Measurements from ENCODE around the gene MRPS34.

The MRPS34 gene

DNA sequence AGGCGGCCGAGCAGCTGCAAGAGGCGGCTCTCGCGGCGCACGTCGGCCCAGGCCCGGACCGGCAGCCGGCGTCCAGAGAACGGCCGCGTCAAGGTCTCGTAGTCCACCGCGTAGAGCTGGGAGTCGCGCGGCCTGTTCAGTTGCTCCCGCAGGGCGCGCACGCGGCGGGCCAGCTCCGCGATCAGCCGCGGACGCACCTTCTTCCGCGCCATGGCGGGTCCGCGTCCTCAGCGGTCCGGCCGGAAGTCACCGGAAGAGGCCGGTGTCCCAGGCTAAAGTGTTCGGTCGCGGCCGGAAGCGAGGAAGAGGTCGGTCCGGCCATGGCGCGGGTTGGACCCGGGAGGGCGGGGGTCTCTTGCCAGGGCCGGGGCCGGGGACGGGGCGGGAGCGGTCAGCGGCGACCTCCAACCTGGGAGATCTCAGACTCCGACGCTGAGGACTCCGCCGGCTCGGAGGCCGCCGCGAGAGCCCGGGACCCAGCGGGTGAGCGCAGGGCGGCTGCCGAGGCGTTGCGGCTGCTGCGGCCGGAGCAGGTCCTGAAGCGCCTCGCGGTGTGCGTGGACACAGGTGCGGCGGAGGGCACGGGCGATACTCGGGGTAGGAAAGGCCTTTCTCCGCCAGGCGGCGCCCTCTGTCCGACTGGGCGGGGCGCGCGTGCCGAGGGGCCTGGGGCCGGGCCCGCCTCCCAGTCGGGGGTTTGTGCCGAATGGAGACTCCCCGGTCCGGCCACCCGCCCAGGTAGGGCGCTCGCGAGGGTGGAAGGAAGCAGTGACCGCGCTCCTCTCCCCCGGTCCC is at the start of gene MRPS34:
Gene MRPS34 (minus strand): TSS at position 227 of the 795 bp plus-strand sequence. CDS start 15 bp downstream, at position 212.
- DNase-seq = peak; percentile 79
- ATAC-seq (replicated peaks) = peak; percentile 62 to 69
- Mint-ChIP-seq H3K4me3 (peak within 1 kb of the TSS; percentile 91 to 99), H3K36me3 (peaks cover 29 to 30% of the 10 kb centered on the region in 2 donors), H3K4me1 (peaks cover 21 to 46% of the 10 kb centered on the region in 2 donors), H3K27ac (peak within 1 kb of the TSS; percentile 98), H3K27me3 (no peaks in the 10 kb centered on the region), H3K9me3 (no peaks in the 10 kb centered on the region)

DNA sequence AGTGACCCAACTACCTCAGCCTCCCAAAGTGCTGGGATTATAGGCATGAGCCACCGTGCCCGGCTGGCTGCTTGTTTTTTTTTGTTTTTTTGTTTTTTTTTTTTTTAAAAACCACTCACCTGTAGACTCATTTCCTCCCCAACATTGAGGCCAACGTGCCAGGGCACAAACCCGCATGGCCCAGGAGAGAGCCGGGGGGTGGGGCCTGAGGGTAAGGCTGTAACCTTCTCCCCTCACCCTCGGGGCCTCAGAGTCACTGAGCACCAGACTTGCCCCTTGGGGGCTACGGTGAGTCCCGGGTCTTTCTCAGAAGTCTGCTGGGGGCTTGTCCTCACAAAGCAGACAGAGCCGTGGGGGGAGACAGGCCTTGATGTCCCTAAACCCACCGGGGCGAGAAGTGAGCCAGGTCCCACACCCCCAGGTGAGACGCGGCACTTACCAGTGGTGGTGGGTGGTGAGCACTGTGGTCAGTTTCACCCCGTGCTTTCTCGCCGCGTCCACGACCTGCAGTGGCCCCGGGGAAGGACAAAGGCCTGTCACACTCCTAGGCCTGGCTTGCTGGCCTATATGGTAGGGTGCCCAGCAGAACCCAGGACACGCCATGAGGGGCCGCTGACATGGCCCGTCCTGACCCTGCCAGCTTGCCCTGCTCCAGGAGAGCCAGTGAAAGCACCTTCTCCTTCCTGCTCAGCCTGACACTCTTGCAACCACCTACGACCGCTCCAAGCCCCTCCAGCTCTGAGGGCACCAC is 49.1 kb upstream of the MRPS34 start:
- H3K4me1 Mint-ChIP-seq = peaks cover 4 to 12% of the 10 kb centered on the region in 2 donors
- H3K4me3 Mint-ChIP-seq = no peak overlapping the region
- no peak overlapping the region for H3K27ac Mint-ChIP-seq
- H3K27me3 Mint-ChIP-seq = no peaks in the 10 kb centered on the region
- ATAC-seq (replicated peaks) = no peak
- peaks cover 10 to 11% of the 10 kb centered on the region in 2 donors for H3K36me3 Mint-ChIP-seq
- H3K9me3 Mint-ChIP-seq = no peaks in the 10 kb centered on the region
- no peak for DNase-seq

DNA sequence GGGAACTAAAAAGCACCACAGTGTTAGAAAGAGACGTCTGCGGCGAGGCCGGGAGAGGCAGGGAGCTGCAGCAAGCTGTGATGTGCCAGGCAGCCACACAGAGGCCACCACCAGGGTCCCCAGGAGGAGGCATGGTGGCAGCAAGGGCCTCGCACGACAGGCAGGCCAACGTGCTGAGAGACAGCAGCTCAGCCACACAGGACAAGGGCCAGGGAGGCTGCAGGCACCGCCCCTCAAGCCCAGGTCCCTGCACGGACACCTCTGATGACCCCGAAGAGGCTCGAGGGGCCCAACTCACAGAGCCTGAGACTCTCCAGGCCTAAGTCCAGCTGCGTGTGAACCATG is 48.0 kb upstream of the MRPS34 start:
- H3K9me3 Mint-ChIP-seq = no peaks in the 10 kb centered on the region
- no peak overlapping the region for H3K4me3 Mint-ChIP-seq
- ATAC-seq (replicated peaks) (no peak), DNase-seq (no peak)
- peaks cover 4 to 12% of the 10 kb centered on the region in 2 donors for H3K4me1 Mint-ChIP-seq
- peaks cover 10 to 13% of the 10 kb centered on the region in 2 donors for H3K36me3 Mint-ChIP-seq
- no peak overlapping the region for H3K27ac Mint-ChIP-seq
- H3K27me3 Mint-ChIP-seq = no peaks in the 10 kb centered on the region

DNA sequence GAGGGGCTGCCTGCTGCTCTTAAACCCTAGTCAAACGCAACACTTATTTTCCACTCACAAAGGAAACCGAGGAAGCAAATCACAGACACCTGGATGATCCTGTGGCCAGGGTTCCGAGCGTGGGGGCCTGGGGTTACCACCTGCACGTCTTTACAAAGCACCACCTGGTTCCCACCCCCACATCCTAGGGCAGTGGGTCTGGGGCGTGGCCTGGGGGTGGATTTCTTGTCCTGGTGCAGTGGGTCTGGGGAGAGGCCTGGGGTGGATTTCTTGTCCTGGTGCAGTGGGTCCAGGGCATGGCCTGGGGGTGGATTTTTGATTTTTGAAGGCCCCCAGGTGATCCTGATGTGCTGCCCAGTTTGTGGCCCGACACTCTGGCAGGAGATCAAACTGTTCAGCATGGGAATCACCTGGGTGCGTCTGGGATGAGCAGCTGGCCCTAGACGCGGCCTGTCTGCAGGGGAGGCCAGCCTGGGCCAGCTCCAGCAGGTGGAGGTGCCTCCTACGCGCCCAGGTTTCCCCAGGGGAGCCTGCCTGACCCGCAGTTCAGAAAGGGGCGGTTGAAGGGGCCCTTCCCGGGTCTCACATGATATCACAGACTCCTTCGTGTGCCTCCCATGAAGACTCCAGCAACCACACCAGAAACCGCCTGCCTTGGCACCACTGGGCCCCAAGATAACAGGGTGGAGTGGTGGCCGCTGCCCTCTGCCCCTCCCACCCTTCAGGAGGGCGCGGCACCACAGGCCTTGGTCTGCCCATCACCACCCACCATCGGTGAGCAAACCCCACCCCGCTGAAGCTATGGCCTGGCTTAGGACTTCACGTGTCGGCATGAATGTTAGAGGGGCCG is 47.4 kb upstream of the MRPS34 start:
- Mint-ChIP-seq H3K27me3 (no peaks in the 10 kb centered on the region), H3K9me3 (no peaks in the 10 kb centered on the region), H3K4me1 (peaks cover 4 to 12% of the 10 kb centered on the region in 2 donors), H3K36me3 (peaks cover 13 to 15% of the 10 kb centered on the region in 2 donors), H3K27ac (no peak overlapping the region), H3K4me3 (no peak overlapping the region)
- ATAC-seq (replicated peaks) = no peak
- no peak for DNase-seq

DNA sequence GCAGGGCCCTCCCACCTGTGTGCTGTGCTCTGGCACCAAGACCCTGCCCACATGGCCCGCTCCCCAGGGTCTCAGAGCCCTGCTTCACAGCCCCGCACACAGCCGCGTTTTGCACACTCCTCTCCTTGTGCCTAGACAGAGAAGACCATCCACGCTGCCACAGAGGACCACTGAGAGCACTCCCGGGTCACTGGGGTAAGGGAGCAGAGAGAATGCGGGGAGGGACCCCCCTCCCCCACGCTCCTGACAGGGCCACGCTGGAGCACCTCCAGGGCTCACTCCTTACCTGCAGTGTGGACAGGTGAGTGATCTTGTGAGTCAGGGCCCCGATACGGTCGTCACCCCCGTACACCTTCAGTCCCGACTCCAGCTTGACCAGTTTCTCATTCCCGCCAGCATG is 46.7 kb upstream of the MRPS34 start:
- ATAC-seq (replicated peaks) = no peak

DNA sequence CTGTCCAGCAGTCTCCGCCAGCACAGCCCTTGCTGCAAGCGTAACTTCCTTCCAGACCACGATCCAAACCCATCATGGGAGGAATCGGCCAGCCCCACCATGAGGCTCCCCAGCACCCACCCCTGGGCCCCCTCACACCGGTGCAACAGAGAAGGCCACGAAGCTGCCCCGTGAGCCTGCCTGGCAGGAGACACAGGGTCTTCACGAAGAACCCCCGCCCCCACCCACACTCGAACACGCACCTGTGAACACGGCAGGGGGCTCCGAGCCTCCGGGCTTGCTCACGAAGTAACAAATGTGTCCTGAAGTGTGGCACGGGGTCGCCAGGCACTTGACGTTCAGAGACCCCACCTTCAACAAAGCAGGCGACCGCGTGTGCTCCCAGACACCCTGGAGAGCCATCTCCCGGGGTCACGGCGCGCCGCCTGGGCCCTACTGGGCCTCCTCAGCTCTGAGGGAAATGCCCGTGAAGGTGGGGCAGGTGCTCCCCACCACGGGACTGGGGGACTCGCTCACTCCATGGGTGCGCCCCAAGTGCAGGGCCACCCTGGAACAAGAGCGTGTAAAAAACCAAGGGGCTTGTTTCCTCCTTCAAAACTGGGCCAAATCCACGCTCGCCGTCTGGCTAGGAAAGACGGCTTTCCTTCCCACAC is 46.1 kb upstream of the MRPS34 start:
- no peak for ATAC-seq (replicated peaks)
- peaks cover 15 to 18% of the 10 kb centered on the region in 2 donors for H3K36me3 Mint-ChIP-seq
- no peaks in the 10 kb centered on the region for H3K9me3 Mint-ChIP-seq
- no peaks in the 10 kb centered on the region for H3K27me3 Mint-ChIP-seq
- peaks cover 0 to 3% of the 10 kb centered on the region in 2 donors for H3K4me1 Mint-ChIP-seq
- H3K4me3 Mint-ChIP-seq = no peak overlapping the region
- no peak for DNase-seq
- no peak overlapping the region for H3K27ac Mint-ChIP-seq

More for the DNA sequence above, 46.7 kb upstream of the MRPS34 start:
- Mint-ChIP-seq H3K27ac (no peak overlapping the region), H3K27me3 (no peaks in the 10 kb centered on the region), H3K4me1 (peaks cover 2 to 10% of the 10 kb centered on the region in 2 donors), H3K4me3 (no peak overlapping the region), H3K9me3 (no peaks in the 10 kb centered on the region), H3K36me3 (peaks cover 15 to 18% of the 10 kb centered on the region in 2 donors)
- DNase-seq = no peak

DNA sequence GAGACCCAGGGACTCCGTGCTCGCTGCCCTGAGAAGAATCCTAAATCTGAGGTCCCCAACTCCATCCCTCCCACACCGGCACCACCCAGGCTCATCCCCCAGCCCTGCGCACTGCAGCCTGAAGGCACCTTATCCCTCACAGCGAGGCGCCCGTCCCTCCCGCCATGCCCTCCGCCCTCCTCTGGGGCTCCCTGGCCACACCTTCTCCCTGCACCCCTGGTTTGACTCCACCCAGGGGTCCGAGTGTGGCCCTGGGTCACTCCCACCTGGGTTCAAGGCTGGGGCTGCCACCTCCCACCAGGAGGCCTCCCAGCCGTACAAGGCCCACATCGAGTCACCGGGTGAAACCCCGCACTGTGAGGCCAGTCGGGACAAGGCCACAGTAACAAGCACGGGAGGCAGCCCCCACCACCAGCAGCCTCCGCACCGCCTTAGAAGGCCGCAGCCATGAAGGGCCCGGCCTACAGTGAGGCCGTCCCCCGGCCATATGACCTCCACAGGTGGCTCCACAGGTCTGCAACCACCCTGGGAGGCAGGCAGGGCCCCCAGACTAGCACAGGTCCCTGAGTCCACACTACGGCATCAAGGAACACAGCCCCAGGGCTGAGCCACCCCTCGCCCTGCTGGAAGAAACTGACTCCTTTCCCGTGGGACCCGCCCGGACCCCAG is 45.4 kb upstream of the MRPS34 start:
- no peak for ATAC-seq (replicated peaks)
- peaks cover 16 to 24% of the 10 kb centered on the region in 2 donors for H3K36me3 Mint-ChIP-seq

DNA sequence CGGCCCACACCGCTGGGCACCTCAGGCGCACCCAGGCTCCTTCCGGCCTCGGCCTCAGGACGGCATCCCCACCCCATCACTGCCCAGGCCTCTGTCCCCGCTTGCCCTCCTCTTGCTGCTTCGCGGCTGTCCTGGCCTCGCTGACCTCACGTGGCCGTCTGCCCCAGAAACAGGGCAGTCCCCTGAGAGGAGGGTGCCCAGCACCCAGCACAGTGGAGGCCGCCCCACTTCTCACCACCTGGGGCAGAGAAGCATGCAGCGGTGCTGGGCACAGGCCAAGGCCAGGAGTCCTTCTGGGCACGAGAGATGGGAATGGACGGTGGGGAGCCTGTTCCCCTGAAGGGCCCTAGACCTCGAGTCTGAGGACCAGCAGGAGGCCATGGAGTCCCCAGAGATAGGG is 44.8 kb upstream of the MRPS34 start:
- ATAC-seq (replicated peaks) = no peak
- no peaks in the 10 kb centered on the region for H3K27me3 Mint-ChIP-seq
- DNase-seq = no peak
- H3K4me1 Mint-ChIP-seq = peaks cover 0 to 4% of the 10 kb centered on the region in 2 donors
- no peak overlapping the region for H3K27ac Mint-ChIP-seq
- no peaks in the 10 kb centered on the region for H3K9me3 Mint-ChIP-seq
- peaks cover 18 to 28% of the 10 kb centered on the region in 2 donors for H3K36me3 Mint-ChIP-seq
- no peak overlapping the region for H3K4me3 Mint-ChIP-seq

More for the DNA sequence above, 45.4 kb upstream of the MRPS34 start:
- no peak overlapping the region for H3K27ac Mint-ChIP-seq
- DNase-seq = no peak
- no peaks in the 10 kb centered on the region for H3K9me3 Mint-ChIP-seq
- H3K4me3 Mint-ChIP-seq = no peak overlapping the region
- H3K27me3 Mint-ChIP-seq = no peaks in the 10 kb centered on the region
- no peaks in the 10 kb centered on the region for H3K4me1 Mint-ChIP-seq

DNA sequence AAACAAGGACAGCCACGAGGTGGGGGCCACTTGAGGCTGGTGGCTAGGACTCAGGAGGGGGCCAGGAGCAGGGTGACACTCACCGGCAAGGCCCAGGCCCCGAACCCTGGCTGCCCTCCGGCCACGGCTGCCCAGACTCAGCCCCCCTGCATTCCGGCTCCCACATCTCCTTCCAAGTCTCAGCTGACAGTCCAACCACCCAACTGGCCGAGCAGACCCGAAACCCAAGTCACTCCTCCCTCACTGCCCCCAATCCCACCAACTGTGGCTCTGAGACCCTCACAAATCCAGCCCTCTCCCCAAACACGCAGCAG is 44.3 kb upstream of the MRPS34 start:
- Mint-ChIP-seq H3K4me3 (no peak overlapping the region), H3K9me3 (no peaks in the 10 kb centered on the region), H3K27ac (no peak overlapping the region), H3K4me1 (peaks cover 0 to 4% of the 10 kb centered on the region in 2 donors), H3K27me3 (no peaks in the 10 kb centered on the region), H3K36me3 (peaks cover 18 to 28% of the 10 kb centered on the region in 2 donors)
- DNase-seq (no peak), ATAC-seq (replicated peaks) (no peak)

DNA sequence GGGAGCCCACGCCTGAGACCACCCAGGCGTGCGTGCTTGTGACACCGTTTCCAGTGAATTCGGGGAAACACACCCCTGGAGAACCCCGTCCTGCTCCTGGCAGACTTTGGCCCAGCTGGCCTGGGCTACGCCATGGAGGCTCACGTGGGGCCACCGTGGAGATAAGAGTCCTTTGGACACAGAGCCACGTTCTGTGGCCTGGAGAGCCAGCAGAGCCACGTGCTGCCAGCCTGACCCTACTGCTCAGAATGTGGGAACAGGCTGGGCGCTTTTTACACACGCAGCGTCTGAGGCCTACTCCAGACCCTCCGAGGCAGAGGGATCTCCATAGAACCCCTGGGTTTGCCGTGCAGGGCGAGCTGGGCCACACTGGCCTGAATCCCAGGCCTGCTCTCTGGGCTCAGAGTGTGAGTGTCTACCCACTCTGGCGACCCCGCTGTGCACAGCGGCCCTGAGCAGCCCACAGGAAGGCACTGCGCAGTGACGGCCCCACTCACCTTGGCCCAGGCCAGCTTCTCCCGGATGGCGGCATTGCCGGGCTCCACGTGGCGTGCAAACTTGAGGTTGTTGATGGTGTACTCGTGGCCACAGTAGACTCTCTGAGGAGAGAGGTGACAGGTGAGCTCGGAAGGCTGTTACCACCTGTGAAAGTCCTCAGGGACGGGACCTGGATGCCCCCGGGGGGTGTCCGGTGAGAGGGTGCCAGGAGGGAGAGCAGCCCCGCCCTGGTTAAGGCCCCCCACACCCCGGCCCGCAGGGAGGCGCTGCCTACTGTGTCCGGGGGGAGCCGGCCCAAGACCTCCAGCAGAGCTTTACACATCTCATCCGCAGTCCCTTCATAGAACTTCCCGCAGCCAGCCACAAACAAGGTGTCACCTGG is 43.7 kb upstream of the MRPS34 start:
- Mint-ChIP-seq H3K4me1 (peaks cover 0 to 4% of the 10 kb centered on the region in 2 donors), H3K27ac (no peak overlapping the region), H3K4me3 (no peak overlapping the region), H3K36me3 (peaks cover 18 to 28% of the 10 kb centered on the region in 2 donors), H3K27me3 (no peaks in the 10 kb centered on the region), H3K9me3 (no peaks in the 10 kb centered on the region)
- DNase-seq (no peak), ATAC-seq (replicated peaks) (no peak)

DNA sequence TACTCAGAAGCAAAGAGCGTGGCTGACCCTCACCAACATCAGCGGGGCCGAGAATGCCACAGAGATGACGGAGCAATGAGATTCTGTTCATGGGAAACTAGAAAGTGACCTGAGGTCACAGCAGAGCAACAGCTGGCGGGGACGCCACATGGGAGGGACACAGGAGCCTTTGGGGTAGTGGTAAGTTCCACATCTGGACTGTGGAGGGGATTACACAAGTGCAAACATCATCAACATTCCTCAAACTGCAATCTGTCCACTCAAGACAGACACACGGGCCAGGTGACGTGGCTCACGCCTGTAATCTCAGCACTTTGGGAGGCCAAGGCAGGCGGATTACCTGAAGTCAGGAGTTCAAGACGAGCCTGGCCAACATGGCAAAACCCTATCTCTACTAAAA is 42.5 kb upstream of the MRPS34 start:
- H3K27me3 Mint-ChIP-seq = no peaks in the 10 kb centered on the region
- H3K27ac Mint-ChIP-seq = no peak overlapping the region
- H3K4me3 Mint-ChIP-seq = no peak overlapping the region

DNA sequence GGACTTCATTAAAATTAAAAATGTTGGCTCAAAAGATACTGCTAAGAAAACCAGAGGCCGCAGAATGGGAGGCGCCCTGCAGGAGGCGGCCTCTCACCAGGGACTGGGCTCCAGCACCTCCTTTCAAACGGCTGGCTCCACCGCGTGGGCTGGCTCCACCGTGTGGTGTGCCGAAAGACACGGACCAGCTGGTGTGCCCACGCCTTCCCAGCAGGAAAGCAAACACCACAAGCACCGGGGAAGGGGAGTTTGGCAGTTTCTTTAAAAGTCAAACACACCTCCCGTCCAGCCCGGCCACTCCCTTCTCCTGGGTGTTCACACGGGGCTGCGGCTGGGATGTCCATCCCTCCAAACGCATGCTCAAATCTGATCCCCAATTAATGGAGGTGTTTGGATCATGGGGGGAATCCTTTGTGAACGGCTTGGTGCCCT is 39.8 kb upstream of the MRPS34 start:
- Mint-ChIP-seq H3K4me3 (no peak overlapping the region), H3K36me3 (peaks cover 19 to 33% of the 10 kb centered on the region in 2 donors), H3K9me3 (no peaks in the 10 kb centered on the region), H3K4me1 (peaks cover 0 to 6% of the 10 kb centered on the region in 2 donors), H3K27me3 (no peaks in the 10 kb centered on the region), H3K27ac (no peak overlapping the region)
- DNase-seq = no peak
- peak; percentile 46 to 74 for ATAC-seq (replicated peaks)

More for the DNA sequence above, 42.5 kb upstream of the MRPS34 start:
- Mint-ChIP-seq H3K9me3 (no peaks in the 10 kb centered on the region), H3K36me3 (peaks cover 16 to 28% of the 10 kb centered on the region in 2 donors), H3K4me1 (peaks cover 0 to 4% of the 10 kb centered on the region in 2 donors)
- ATAC-seq (replicated peaks) (no peak), DNase-seq (no peak)

DNA sequence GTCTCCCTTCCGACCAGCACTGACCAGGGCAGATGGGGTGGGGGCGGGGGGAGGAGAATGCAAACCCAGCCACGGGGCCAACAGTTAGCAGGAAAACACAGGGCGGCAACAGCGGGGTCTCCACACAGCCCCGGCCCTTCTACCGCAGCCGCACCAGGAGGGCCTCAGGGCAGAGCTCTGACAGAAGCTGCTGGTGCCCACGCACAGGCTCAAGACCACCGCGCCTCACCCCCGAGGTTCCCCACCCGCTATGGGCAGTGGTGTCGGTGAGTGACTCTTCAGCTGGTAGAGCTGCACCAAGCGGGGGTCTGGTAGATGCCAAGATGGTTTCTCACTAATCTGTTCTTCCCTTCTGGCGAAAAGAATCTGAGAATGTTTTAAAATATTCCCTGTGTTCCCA is 37.6 kb upstream of the MRPS34 start:
- Mint-ChIP-seq H3K4me1 (peaks cover 0 to 6% of the 10 kb centered on the region in 2 donors), H3K36me3 (peaks cover 25 to 41% of the 10 kb centered on the region in 2 donors), H3K27ac (no peak overlapping the region), H3K9me3 (no peaks in the 10 kb centered on the region), H3K27me3 (no peaks in the 10 kb centered on the region), H3K4me3 (no peak overlapping the region)
- no peak for ATAC-seq (replicated peaks)
- no peak for DNase-seq
